Muscle layer of colon (tissue), 2 donors: ENCODE measurements around the gene IL10.
"Not testable (repeated sequence)": the region's sequence is repeated elsewhere in the genome, so short reads cannot be mapped to it uniquely, and the experiment has no call there.

Experiments used
- H3K27ac ChIP-seq: one replicate; pipeline ENCODE4 v1.7.0; 2013; ENCODE audit warnings: low read depth, mild to moderate bottlenecking, low read length, moderate library complexity
- H3K27me3 ChIP-seq, 2 donors: one replicate each; pipeline ENCODE4 v1.7.0; 2013; ENCODE audit warnings: low read length in 2 of 2, mild to moderate bottlenecking in 2 of 2; ENCODE audit not compliant: insufficient read depth in 2 of 2, control insufficient read depth in 1 of 2
- H3K36me3 ChIP-seq: one replicate; pipeline ENCODE4 v1.7.0; 2013; ENCODE audit warnings: mild to moderate bottlenecking, low read length; ENCODE audit not compliant: insufficient read depth
- H3K4me1 ChIP-seq: one replicate; pipeline ENCODE4 v1.7.0; 2013; ENCODE audit warnings: mild to moderate bottlenecking, low read length; ENCODE audit not compliant: insufficient read depth
- H3K4me3 ChIP-seq, 2 donors: one replicate each; pipeline ENCODE4 v1.7.0; 2013; ENCODE audit warnings: low read length in 2 of 2, low read depth in 1 of 2, mild to moderate bottlenecking in 1 of 2, moderate library complexity in 1 of 2
- H3K9ac ChIP-seq: one replicate; pipeline ENCODE4 v1.7.0; 2013; ENCODE audit warnings: low read length
- H3K9me3 ChIP-seq: one replicate; pipeline ENCODE4 v1.7.0; 2013; ENCODE audit warnings: mild to moderate bottlenecking, low read length
- donor health status: abdominal sarcoma.
- donor health status: Adenocarcinoma of cecum.

The IL10 gene

DNA sequence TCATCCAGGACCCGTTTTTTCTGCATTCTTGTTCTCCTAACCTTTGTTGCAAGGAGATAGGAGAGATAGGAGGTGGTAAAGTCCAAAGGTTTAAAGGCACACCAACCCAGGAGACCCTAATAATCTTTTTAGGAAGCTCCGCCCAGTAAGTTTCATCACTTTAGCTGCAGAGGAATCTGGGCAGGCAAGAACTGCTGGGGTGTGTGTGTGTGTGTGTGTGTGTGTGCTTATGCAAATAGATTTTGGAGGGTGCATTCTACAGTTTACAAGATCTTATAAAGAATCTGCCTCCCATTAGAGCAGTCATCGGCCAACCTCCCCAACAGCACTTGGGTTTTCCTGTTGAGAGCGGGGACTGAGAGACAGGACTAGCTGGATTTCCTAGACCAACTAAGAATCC is 3.9 kb upstream of the IL10 start:
- H3K9me3 ChIP-seq: no peaks in the 10 kb centered on the region
- no peaks in the 10 kb centered on the region for H3K27me3 ChIP-seq
- H3K4me1 ChIP-seq: no peaks in the 10 kb centered on the region
- no peaks in the 10 kb centered on the region for H3K36me3 ChIP-seq
- H3K4me3 ChIP-seq: no peak overlapping the region
- no peak overlapping the region for H3K9ac ChIP-seq
- no peak overlapping the region for H3K27ac ChIP-seq

DNA sequence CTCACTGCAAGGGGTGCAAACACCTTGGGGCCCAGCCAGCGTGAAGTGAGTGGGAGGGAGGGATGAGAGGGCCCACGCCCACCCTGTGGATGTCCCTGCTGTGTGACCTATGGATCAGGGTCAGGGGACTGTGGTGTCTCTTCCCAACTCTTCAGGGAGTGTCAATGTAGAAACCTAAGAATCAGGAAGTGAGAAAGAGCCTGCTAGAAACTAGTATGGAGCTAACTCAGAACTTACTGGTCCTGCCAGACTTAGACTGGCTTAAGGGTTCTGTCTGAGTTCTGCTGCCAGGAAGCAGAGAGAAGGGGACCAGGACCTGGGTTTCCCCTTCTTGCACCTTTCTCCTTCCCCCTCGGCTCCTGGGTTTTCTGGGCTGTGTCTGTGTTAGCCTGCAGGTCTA is 1.8 kb upstream of the IL10 start:
- no peak overlapping the region for H3K27ac ChIP-seq
- no peaks in the 10 kb centered on the region for H3K9me3 ChIP-seq
- no peaks in the 10 kb centered on the region for H3K4me1 ChIP-seq
- no peak overlapping the region for H3K9ac ChIP-seq
- H3K4me3 ChIP-seq: no peak overlapping the region
- H3K36me3 ChIP-seq: no peaks in the 10 kb centered on the region
- no peaks in the 10 kb centered on the region for H3K27me3 ChIP-seq

DNA sequence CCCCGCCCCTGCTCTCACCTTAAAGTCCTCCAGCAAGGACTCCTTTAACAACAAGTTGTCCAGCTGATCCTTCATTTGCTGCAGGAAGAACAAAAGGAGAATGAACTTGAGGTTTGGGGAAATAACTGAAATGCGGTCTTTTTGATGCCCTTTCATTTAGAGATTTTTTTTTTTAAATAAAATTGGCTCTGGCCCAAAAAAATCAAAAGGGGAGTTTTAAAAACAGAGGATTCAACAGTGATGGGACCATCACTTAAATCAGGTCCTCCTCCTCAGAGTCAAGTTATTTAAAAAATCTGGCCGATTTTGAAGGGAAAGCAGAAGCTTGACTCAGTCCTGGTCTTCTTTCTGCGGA is 979 bp downstream of the IL10 start:
- Histone ChIP-seq H3K9me3 (no peaks in the 10 kb centered on the region), H3K9ac (no peak overlapping the region), H3K4me1 (no peaks in the 10 kb centered on the region), H3K36me3 (no peaks in the 10 kb centered on the region), H3K27me3 (no peaks in the 10 kb centered on the region), H3K27ac (no peak overlapping the region), H3K4me3 (no peak overlapping the region)

DNA sequence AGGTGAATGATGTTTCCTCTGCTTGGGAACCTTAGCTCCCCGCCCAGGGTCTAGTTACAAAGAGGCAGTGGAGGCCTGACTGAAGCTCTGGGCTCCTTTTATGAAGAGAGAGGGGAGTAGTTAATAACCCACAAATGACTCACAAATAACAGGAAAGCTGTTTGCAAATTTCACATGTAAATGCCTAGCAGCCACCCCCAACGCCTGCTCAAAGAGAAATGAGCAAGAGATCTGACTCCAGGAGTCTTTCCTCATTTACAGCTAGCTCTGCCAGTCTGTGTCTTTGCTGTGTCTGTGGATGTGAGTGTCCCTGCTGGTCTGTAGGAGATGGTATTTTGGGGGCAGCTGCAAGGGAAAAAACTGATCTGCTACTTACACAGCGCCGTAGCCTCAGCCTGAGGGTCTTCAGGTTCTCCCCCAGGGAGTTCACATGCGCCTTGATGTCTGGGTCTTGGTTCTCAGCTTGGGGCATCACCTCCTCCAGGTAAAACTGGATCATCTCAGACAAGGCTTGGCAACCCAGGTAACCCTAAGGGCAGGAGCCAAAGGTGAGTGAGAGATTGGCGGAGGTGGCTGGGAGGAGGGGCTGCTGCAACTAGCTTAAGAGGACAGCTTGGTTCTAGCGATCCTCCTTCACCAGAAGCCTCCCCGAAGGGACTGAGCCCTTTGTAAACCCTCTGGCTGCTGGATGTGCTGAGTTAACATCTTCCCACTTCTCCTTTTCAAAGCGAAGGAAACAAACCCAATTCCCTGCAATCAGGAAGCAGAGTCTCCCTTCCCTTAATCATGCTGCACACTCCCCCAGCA is 1.6 kb downstream of the IL10 start, which contains the start of gene IL19:
IL19 (plus strand) TSS at position 243 of the 807 bp plus-strand sequence. CDS start 65,890 bp downstream, outside the sequence.
- H3K4me1 ChIP-seq: no peaks in the 10 kb centered on the region
- H3K27ac ChIP-seq: no peak within 1 kb of the TSS
- no peak within 1 kb of the TSS for H3K9ac ChIP-seq
- H3K9me3 ChIP-seq: no peaks in the 10 kb centered on the region
- no peaks in the 10 kb centered on the region for H3K36me3 ChIP-seq
- peak within 1 kb of the TSS in 1 of 2 donors; percentile 7 for H3K4me3 ChIP-seq
- H3K27me3 ChIP-seq: no peaks in the 10 kb centered on the region

DNA sequence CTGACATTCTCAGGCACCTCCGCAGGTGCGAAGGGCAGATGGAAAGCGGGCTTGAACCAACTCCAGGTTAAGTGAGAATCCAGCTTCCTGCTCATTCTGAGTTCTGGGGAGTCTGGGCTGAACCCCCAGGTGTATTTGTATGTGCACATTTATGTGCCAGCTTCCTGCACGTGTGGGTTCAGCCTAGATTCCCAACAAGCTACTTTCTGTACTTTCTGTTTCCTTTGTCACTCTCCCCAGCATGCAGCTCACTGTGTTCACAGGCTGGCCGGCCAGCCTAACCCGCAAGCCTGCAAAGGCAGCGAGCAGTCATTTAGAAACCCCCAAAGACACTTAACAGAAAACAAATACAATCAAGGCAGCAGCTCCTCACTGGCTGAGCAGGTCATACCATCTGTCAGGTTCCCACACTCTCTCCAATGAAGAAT is 3.0 kb downstream of the IL10 start:
- H3K36me3 ChIP-seq: no peaks in the 10 kb centered on the region
- no peak overlapping the region for H3K9ac ChIP-seq
- no peak overlapping the region for H3K27ac ChIP-seq
- H3K4me3 ChIP-seq: no peak overlapping the region
- H3K27me3 ChIP-seq: no peaks in the 10 kb centered on the region
- no peaks in the 10 kb centered on the region for H3K4me1 ChIP-seq
- H3K9me3 ChIP-seq: no peaks in the 10 kb centered on the region

GRCh38 chr1:206768472-206769303 is 3.6 kb downstream of the IL10 start:
- H3K4me1 ChIP-seq: no peaks in the 10 kb centered on the region
- H3K9ac ChIP-seq: no peak overlapping the region
- H3K9me3 ChIP-seq: peaks cover 3% of the 10 kb centered on the region
- no peaks in the 10 kb centered on the region for H3K36me3 ChIP-seq
- no peak overlapping the region for H3K27ac ChIP-seq
- no peak overlapping the region for H3K4me3 ChIP-seq
- no peaks in the 10 kb centered on the region for H3K27me3 ChIP-seq

DNA sequence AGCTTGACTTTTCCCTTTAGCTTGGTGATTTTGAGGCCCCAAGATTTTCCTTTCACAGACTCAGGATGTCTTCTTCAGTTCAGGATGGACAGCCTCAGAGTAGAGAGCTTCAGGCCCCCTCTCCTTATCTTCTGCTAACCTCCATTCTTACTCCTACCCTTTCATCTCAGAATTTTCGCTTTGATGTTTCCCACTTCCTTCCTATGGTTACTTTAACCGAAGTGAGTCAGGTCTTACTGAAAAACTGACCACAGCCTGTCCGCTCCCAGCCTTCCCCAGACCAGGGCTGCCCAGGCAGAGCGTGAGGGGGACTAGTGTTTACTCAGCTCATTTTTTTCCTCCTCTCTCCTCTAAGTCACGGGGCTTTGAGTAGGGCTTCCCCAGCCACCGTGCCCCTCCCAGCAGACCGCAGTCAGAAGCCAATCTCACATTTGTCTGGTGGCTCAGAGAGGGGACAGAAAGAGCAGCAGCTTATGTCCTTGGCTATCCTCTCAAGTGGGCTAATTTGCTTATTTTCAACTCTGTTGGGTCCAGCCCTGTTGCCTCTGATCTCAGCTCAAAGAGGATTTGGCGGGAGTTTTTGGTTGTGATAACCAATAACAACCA is 5.9 kb downstream of the IL10 start:
- H3K4me3 ChIP-seq: no peak overlapping the region
- H3K9me3 ChIP-seq: peaks cover 5% of the 10 kb centered on the region
- no peak overlapping the region for H3K27ac ChIP-seq
- H3K9ac ChIP-seq: no peak overlapping the region
- no peaks in the 10 kb centered on the region for H3K4me1 ChIP-seq
- H3K36me3 ChIP-seq: no peaks in the 10 kb centered on the region
- H3K27me3 ChIP-seq: no peaks in the 10 kb centered on the region

DNA sequence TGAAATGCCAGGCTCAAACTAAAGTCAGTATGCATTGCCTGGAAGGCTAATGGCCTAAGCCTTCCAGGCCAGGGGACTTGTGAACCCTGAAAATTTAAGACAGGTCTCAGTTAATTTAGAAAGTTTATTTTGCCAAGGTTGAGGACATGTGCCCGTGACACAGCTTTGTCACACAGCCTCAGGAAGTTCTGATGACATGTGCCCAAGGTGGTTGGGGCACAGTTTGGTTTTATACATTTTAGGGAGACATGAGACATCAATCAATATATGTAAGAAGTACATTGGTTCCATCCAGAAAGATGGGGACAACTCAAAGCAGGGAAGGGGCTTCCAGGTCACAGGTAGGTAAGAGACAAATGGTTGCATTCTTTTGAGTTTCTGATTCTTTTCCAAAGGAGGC is 6.5 kb downstream of the IL10 start:
- not testable (repeated sequence) for H3K27me3 ChIP-seq, H3K36me3 ChIP-seq, H3K4me1 ChIP-seq, H3K9ac ChIP-seq, H3K4me3 ChIP-seq, H3K27ac ChIP-seq, H3K9me3 ChIP-seq

DNA sequence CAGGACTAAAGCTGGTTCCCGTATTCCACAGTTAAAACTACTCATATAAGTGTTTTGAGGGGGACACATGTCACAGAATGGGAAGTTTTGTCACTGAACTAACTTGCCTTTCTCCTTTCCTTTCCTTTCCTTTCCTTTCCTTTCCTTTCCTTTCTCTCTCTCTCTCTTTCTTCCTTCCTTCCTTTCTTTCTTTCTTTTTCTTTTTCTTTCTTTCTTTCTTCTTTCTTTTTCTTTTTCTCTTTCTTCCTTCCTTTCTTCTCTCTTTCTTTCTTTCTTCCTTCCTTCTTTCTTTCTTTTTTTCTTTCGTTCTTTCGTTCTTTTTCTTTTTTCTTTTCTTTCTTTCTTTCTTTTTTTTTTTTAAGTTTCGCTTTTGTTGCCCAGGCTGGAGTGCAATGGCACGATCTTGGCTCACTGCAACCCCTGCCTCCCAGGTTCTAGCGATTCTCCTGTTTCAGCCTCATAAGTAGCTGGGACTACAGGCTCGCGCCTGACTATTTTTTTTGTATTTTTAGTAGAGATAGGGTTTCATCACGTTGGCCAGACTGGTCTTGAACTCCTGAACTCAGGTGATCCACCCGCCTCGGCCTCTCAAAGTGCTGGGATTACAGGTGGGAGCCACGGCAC is 9.4 kb downstream of the IL10 start:
- not testable (repeated sequence) for H3K27me3 ChIP-seq, H3K9me3 ChIP-seq, H3K4me1 ChIP-seq

GRCh38 chr1:206761159-206761768 is 11.0 kb downstream of the IL10 start:
- Histone ChIP-seq H3K4me1 (no peaks in the 10 kb centered on the region), H3K9me3 (peaks cover 5% of the 10 kb centered on the region), H3K9ac (no peak overlapping the region), H3K4me3 (no peak overlapping the region), H3K27ac (no peak overlapping the region), H3K27me3 (no peaks in the 10 kb centered on the region), H3K36me3 (no peaks in the 10 kb centered on the region)

More for the DNA sequence above, 9.4 kb downstream of the IL10 start:
- H3K27ac ChIP-seq, H3K4me3 ChIP-seq, H3K9ac ChIP-seq, H3K36me3 ChIP-seq: not testable (repeated sequence)

- Histone ChIP-seq H3K4me1 (no peaks in the 10 kb centered on the region), H3K9ac (no peak overlapping the region), H3K27ac (no peak overlapping the region), H3K4me3 (no peak overlapping the region), H3K27me3 (no peaks in the 10 kb centered on the region), H3K36me3 (no peaks in the 10 kb centered on the region), H3K9me3 (peaks cover 5% of the 10 kb centered on the region)
These were observed 11.7 kb downstream of the IL10 start for GRCh38 chr1:206760590-206760989.
